Measurements from ENCODE around the gene AIPL1. TPM values are rescaled to one million over a fixed set of nuclear protein-coding genes. Genes with fewer than 3 reads are reported as not detected.

Gene AIPL1
- total RNA-seq, 1 donor from 2014 or later: 0.76 TPM

GRCh38 chr17:6450926-6451832 is 16.3 kb upstream of the AIPL1 start:
- Mint-ChIP-seq H3K9me3 (ENCODE audit: unreplicated experiment) (peaks cover 5% of the 10 kb centered on the region), H3K27ac (ENCODE audit: unreplicated experiment) (peak overlapping the region; percentile 96), H3K4me3 (ENCODE audit: unreplicated experiment) (peak overlapping the region; percentile 77), H3K36me3 (ENCODE audit: unreplicated experiment) (no peaks in the 10 kb centered on the region), H3K4me1 (ENCODE audit: low read depth, unreplicated experiment) (peaks cover 44% of the 10 kb centered on the region), H3K27me3 (ENCODE audit: unreplicated experiment) (peaks cover 6% of the 10 kb centered on the region)
- DNase-seq: no peak
- TF ChIP-seq CTCF (IDR thresholded peaks at IDR 0.05; ENCODE audit: partially characterized antibody, unreplicated experiment): no peak

- Mint-ChIP-seq H3K4me1 (ENCODE audit: low read depth, unreplicated experiment) (peaks cover 55% of the 10 kb centered on the region), H3K27me3 (ENCODE audit: unreplicated experiment) (peaks cover 6% of the 10 kb centered on the region), H3K27ac (ENCODE audit: unreplicated experiment) (peak overlapping the region; percentile 33), H3K4me3 (ENCODE audit: unreplicated experiment) (no peak overlapping the region), H3K9me3 (ENCODE audit: unreplicated experiment) (peaks cover 5% of the 10 kb centered on the region), H3K36me3 (ENCODE audit: unreplicated experiment) (no peaks in the 10 kb centered on the region)
- no peak for TF ChIP-seq CTCF (IDR thresholded peaks at IDR 0.05; ENCODE audit: partially characterized antibody, unreplicated experiment)
- no peak for DNase-seq
These were observed 14.4 kb upstream of the AIPL1 start for GRCh38 chr17:6449307-6449706.

GRCh38 chr17:6448473-6448872 is 13.6 kb upstream of the AIPL1 start:
- Mint-ChIP-seq H3K4me1 (ENCODE audit: low read depth, unreplicated experiment) (peaks cover 50% of the 10 kb centered on the region), H3K27ac (ENCODE audit: unreplicated experiment) (no peak overlapping the region), H3K27me3 (ENCODE audit: unreplicated experiment) (peaks cover 5% of the 10 kb centered on the region), H3K9me3 (ENCODE audit: unreplicated experiment) (peaks cover 4% of the 10 kb centered on the region), H3K36me3 (ENCODE audit: unreplicated experiment) (no peaks in the 10 kb centered on the region), H3K4me3 (ENCODE audit: unreplicated experiment) (no peak overlapping the region)
- TF ChIP-seq CTCF (IDR thresholded peaks at IDR 0.05; ENCODE audit: partially characterized antibody, unreplicated experiment): no peak
- no peak for DNase-seq

- no peak overlapping the region for H3K27ac Mint-ChIP-seq (ENCODE audit: unreplicated experiment)
- no peaks in the 10 kb centered on the region for H3K36me3 Mint-ChIP-seq (ENCODE audit: unreplicated experiment)
These were observed 11.7 kb upstream of the AIPL1 start for GRCh38 chr17:6446516-6447100.

More at GRCh38 chr17:6446516-6447100, 11.7 kb upstream of the AIPL1 start:
- peak overlapping the region; percentile 11 for H3K4me3 Mint-ChIP-seq (ENCODE audit: unreplicated experiment)
- H3K4me1 Mint-ChIP-seq (ENCODE audit: low read depth, unreplicated experiment): peaks cover 34% of the 10 kb centered on the region
- H3K9me3 Mint-ChIP-seq (ENCODE audit: unreplicated experiment): peaks cover 9% of the 10 kb centered on the region
- TF ChIP-seq CTCF (IDR thresholded peaks at IDR 0.05; ENCODE audit: partially characterized antibody, unreplicated experiment): no peak
- no peak for DNase-seq
- no peaks in the 10 kb centered on the region for H3K27me3 Mint-ChIP-seq (ENCODE audit: unreplicated experiment)
